ENCODE data around the gene CPB2. TPM values are rescaled to one million over a fixed set of nuclear protein-coding genes. Genes with fewer than 3 reads are reported as not detected.

The CPB2 gene
- total and polyA plus RNA-seq, 4 donors: 175 to 997 (median 504) TPM

DNA sequence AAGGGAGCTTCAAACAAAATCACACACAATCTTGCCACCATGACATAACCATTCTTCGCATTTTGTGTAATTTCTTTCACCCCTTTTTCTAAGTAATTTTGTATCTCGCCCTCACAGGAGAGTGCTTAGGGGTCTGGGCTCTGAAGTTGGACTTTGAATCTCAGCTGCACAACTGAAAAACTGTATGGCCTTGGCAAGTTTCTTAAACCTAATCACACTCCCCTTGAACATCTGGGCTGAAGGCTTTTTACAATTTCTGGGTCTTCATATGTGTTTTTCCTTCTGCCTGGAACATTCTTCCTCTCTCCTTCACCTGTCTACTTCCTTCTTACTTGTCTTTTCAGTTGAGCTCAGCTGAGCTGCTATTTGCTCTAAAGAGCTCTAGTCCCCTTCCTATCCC lies 24.3 kb upstream of the CPB2 start:
- no peak for TF ChIP-seq ZBTB33 (IDR thresholded peaks at IDR 0.05)
- TF ChIP-seq HNF4G (IDR thresholded peaks at IDR 0.05): no peak
- TF ChIP-seq RXRA (IDR thresholded peaks at IDR 0.05): no peak
- no peak for TF ChIP-seq HNF4A (conservative IDR thresholded peaks at IDR 0.05)
- no peak for TF ChIP-seq SP1 (IDR thresholded peaks at IDR 0.05)
- TF ChIP-seq YY1 (IDR thresholded peaks at IDR 0.05): no peak
- no peak for TF ChIP-seq CTCF (IDR thresholded peaks at IDR 0.05; ENCODE audit: low read depth, low read length, missing input control)
- TF ChIP-seq TAF1 (conservative IDR thresholded peaks at IDR 0.05): no peak
- TF ChIP-seq REST (IDR thresholded peaks at IDR 0.05): no peak
- DNase-seq (ENCODE audit: low spot score): no peak
- no peak overlapping the region for H3K4me3 ChIP-seq (ENCODE audit: low read depth in 1 of 3, low read length in 3 of 3)
- 97% methylated on average over 2 of the region's 2 CpGs for WGBS
- H3K4me1 ChIP-seq (ENCODE audit: control insufficient read depth in 4 of 4, insufficient read depth in 4 of 4, low read length in 3 of 4): peaks cover 6 to 30% (median 21%) of the 10 kb centered on the region in 4 donors
- no peaks in the 10 kb centered on the region for H3K9me3 ChIP-seq (ENCODE audit: control insufficient read depth in 4 of 4, low read length in 3 of 4)
- H3K36me3 ChIP-seq (ENCODE audit: control insufficient read depth in 4 of 4, insufficient read depth in 3 of 4, low read depth in 1 of 4, low read length in 3 of 4): peaks cover 0 to 29% (median 12%) of the 10 kb centered on the region in 4 donors
- H3K27me3 ChIP-seq (ENCODE audit: control insufficient read depth in 4 of 4, insufficient read depth in 4 of 4, low read length in 3 of 4): no peaks in the 10 kb centered on the region
- no peak overlapping the region for H3K27ac ChIP-seq (ENCODE audit: low read depth in 1 of 2, low read length in 2 of 2)
- no peak overlapping the region for H3K9ac ChIP-seq (ENCODE audit: low read depth in 1 of 2, low read length in 2 of 2)

DNA sequence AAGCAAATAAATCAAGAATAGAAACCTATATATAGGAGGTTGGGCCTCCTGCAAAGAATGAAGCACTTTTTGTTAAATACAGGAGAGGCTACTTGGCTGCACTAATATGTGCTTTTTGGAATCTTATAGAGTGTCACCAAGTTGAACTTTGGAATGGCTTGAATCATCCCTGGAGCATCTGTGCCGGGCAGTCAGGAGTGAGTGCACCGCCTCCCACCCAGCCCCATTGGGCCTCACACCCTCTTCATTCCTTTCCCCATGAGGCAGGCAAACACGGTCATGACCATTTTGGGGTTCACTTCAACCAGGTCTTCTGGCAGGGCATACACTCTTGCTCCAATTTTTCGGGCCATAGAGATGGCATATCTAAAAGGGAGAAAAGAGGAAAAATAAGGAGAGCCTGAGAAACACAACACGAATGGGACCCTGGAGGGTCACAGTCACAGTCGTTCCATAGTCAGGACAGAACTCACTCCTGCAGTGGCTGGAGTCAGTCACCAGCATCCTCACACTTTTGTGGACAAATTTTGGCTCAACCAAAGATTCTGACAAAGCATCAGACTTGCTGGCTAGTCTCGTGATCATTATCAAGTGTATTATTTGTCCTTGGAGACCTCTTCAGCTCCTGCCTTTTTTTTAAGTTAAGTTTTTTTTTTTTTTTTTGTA lies 22.7 kb upstream of the CPB2 start:
- WGBS: 80% methylated on average over 7 of the region's 7 CpGs
- no peak overlapping the region for H3K9ac ChIP-seq (ENCODE audit: low read depth in 1 of 2, low read length in 2 of 2)
- no peak for DNase-seq (ENCODE audit: low spot score)

More for the DNA sequence above, 22.7 kb upstream of the CPB2 start:
- Histone ChIP-seq H3K4me1 (ENCODE audit: control insufficient read depth in 4 of 4, insufficient read depth in 4 of 4, low read length in 3 of 4) (peaks cover 6 to 40% (median 27%) of the 10 kb centered on the region in 4 donors), H3K4me3 (ENCODE audit: low read depth in 1 of 3, low read length in 3 of 3) (no peak overlapping the region), H3K9me3 (ENCODE audit: control insufficient read depth in 4 of 4, low read length in 3 of 4) (no peaks in the 10 kb centered on the region), H3K27me3 (ENCODE audit: control insufficient read depth in 4 of 4, insufficient read depth in 4 of 4, low read length in 3 of 4) (no peaks in the 10 kb centered on the region), H3K36me3 (ENCODE audit: control insufficient read depth in 4 of 4, insufficient read depth in 3 of 4, low read depth in 1 of 4, low read length in 3 of 4) (peaks cover 0 to 20% (median 11%) of the 10 kb centered on the region in 4 donors), H3K27ac (ENCODE audit: low read depth in 1 of 2, low read length in 2 of 2) (no peak overlapping the region)
- peak; percentile 27 to 44 for TF ChIP-seq HNF4A (conservative IDR thresholded peaks at IDR 0.05)
- TF ChIP-seq FOXA1 (IDR thresholded peaks at IDR 0.05): no peak

Measured in liver (tissue), 9 donors.